Coronary artery (tissue), 2 donors: ENCODE measurements around the gene SPECC1L.

Source experiments
- DNase-seq: peaks from one replicate; pipeline ENCODE4 v3.0.0-alpha.2; 2017; ENCODE audit warnings: low spot score
- H3K27ac ChIP-seq, 2 donors: fragments of 200-600 bp; sonication (generic); one replicate each; pipeline ENCODE4 v1.5.1; 2016 to 2019
- H3K4me3 ChIP-seq: fragments of 200-600 bp; sonication (generic); 2 replicates; pipeline ENCODE4 v1.5.1; 2016; ENCODE audit warnings: mild to moderate bottlenecking, moderate library complexity
- TF ChIP-seq, protein P1 (sequence below): fragments of 200-600 bp; sonication (generic); IDR thresholded peaks from one replicate; pipeline ENCODE4 v1.5.1; 2019; ENCODE audit warnings: antibody characterized with exemption

SPECC1L gene

DNA sequence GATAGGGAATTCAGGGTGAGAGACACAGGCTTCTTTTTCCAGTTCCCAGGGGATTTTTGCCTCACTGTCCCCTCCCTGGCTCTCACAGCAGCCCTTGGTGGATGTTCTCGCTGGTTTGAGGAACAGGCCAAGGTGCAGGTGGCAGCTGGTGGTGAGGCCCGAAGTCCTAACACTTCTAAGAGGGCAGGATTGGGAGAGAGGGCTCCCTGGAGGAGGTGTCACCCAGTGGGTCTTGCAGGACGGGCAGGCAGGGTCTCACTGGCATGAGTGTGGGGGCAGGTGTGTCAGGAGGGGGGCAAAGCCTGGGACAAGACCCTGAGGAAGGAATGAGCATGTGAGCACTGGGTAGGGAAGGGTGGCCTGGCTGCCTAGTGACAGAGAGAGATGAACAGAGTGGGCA lies 165.9 kb downstream of the SPECC1L start:
- TF ChIP-seq, protein P1, sequence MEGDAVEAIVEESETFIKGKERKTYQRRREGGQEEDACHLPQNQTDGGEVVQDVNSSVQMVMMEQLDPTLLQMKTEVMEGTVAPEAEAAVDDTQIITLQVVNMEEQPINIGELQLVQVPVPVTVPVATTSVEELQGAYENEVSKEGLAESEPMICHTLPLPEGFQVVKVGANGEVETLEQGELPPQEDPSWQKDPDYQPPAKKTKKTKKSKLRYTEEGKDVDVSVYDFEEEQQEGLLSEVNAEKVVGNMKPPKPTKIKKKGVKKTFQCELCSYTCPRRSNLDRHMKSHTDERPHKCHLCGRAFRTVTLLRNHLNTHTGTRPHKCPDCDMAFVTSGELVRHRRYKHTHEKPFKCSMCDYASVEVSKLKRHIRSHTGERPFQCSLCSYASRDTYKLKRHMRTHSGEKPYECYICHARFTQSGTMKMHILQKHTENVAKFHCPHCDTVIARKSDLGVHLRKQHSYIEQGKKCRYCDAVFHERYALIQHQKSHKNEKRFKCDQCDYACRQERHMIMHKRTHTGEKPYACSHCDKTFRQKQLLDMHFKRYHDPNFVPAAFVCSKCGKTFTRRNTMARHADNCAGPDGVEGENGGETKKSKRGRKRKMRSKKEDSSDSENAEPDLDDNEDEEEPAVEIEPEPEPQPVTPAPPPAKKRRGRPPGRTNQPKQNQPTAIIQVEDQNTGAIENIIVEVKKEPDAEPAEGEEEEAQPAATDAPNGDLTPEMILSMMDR: no peak
- H3K4me3 ChIP-seq: no peak overlapping the region
- peak overlapping the region in 1 of 2 donors; percentile 15 for H3K27ac ChIP-seq
- peak; percentile 64 for DNase-seq

DNA sequence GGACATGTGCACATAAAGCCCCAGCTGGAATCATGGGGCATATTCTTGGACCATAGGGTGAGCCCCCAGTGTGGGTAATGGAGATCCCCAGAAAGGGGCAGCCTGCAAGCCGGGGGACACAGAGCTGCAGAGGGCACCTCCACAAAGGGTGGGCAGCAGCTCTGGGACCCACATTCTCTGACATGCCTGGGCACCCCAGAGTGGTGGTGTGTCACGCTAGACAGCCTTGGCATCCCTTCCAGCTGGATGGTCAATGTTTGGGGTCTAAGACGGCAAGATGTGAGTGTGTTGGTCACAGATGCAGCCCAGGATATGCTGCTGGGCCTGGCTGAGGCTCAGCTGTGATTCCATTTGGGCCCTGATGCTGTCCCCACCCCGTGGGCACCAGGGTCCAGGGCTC lies 166.5 kb downstream of the SPECC1L start:
- Histone ChIP-seq H3K4me3 (no peak overlapping the region), H3K27ac (no peak overlapping the region)
- TF ChIP-seq, protein P1: no peak
- no peak for DNase-seq

DNA sequence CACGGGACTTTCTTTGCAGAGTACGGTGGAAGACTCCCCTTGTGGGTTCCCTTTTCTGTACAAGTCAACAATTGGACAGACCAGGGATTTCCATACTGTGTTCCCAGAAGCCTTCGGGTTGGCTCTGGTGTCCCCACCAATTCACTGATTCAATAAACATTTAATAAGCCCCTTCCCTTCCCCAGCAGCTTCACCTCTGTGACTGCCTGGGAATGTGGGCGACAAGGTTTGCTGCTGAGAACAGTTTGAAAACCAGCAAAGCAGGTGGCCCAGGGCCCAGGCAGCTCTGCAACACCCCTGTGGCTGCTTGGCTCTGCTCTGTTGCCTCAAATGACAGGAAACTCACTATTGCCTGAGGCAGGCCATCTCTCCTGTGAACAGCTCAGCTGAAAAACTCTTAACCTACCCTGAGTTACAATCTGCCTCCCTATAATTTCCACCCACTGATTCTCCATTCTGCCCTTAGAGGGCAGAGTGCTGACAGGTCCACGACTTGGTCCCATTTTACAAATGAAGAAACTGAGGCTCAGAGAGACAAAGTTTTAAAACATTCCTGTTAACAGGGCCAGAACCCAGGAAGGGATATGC lies 167.2 kb downstream of the SPECC1L start:
- TF ChIP-seq, protein P1: no peak
- Histone ChIP-seq H3K27ac (no peak overlapping the region), H3K4me3 (no peak overlapping the region)
- peak; percentile 22 for DNase-seq

DNA sequence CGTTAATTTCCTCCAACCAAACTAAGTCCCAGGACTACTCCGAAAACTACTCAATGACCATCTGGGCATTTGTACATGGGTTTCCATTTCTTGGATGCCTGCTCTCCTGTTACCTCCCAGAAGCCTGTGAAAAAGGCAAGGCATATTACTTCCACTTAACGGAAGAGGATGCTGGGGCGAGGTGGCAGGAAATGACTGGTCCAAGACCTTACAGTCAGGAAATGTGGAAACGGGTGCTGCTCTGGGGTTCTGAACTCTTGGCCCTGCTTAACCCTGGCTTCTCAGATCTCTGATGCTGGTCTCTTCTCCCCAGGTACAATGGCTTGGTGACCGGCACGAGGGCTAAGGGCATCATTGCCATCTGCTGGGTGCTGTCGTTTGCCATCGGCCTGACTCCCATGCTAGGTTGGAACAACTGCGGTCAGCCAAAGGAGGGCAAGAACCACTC lies 169.7 kb downstream of the SPECC1L start:
- TF ChIP-seq, protein P1: no peak
- DNase-seq: no peak
- Histone ChIP-seq H3K4me3 (peak overlapping the region; percentile 4), H3K27ac (peak overlapping the region in 1 of 2 donors; percentile 92)

DNA sequence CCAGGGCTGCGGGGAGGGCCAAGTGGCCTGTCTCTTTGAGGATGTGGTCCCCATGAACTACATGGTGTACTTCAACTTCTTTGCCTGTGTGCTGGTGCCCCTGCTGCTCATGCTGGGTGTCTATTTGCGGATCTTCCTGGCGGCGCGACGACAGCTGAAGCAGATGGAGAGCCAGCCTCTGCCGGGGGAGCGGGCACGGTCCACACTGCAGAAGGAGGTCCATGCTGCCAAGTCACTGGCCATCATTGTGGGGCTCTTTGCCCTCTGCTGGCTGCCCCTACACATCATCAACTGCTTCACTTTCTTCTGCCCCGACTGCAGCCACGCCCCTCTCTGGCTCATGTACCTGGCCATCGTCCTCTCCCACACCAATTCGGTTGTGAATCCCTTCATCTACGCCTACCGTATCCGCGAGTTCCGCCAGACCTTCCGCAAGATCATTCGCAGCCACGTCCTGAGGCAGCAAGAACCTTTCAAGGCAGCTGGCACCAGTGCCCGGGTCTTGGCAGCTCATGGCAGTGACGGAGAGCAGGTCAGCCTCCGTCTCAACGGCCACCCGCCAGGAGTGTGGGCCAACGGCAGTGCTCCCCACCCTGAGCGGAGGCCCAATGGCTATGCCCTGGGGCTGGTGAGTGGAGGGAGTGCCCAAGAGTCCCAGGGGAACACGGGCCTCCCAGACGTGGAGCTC lies 170.2 kb downstream of the SPECC1L start:
- Histone ChIP-seq H3K4me3 (peak overlapping the region; percentile 4), H3K27ac (peak overlapping the region; percentile 77 to 92)
- peak; percentile 89 for DNase-seq
- TF ChIP-seq, protein P1: no peak

DNA sequence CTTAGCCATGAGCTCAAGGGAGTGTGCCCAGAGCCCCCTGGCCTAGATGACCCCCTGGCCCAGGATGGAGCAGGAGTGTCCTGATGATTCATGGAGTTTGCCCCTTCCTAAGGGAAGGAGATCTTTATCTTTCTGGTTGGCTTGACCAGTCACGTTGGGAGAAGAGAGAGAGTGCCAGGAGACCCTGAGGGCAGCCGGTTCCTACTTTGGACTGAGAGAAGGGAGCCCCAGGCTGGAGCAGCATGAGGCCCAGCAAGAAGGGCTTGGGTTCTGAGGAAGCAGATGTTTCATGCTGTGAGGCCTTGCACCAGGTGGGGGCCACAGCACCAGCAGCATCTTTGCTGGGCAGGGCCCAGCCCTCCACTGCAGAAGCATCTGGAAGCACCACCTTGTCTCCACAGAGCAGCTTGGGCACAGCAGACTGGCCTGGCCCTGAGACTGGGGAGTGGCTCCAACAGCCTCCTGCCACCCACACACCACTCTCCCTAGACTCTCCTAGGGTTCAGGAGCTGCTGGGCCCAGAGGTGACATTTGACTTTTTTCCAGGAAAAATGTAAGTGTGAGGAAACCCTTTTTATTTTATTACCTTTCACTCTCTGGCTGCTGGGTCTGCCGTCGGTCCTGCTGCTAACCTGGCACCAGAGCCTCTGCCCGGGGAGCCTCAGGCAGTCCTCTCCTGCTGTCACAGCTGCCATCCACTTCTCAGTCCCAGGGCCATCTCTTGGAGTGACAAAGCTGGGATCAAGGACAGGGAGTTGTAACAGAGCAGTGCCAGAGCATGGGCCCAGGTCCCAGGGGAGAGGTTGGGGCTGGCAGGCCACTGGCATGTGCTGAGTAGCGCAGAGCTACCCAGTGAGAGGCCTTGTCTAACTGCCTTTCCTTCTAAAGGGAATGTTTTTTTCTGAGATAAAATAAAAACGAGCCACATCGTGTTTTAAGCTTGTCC lies 171.0 kb downstream of the SPECC1L start:
- no peak overlapping the region for H3K4me3 ChIP-seq
- TF ChIP-seq, protein P1: no peak

More for the DNA sequence above, 171.0 kb downstream of the SPECC1L start:
- peak; percentile 82 for DNase-seq
- peak overlapping the region; percentile 77 to 92 for H3K27ac ChIP-seq
